H1 (cell line): ENCODE data around the gene COL4A1. TPM values are rescaled to one million over a fixed set of nuclear protein-coding genes. Genes with fewer than 3 reads are reported as not detected.

ENCODE experiments used
- CTCF ChIA-PET: fragments of 300-600 bp; sonication (Branson Sonifier 250); formaldehyde crosslinking; loops from one replicate; lab custom pipeline; 2021; ENCODE audit not compliant: partially characterized antibody; lab: Charles Lee
- POLR2A ChIA-PET: fragments of 300-600 bp; sonication (Branson Sonifier 250); formaldehyde crosslinking; loops from one replicate; lab custom pipeline; 2021; ENCODE audit warnings: inconsistent platforms; ENCODE audit not compliant: partially characterized antibody; lab: Charles Lee
- DNase-seq, 2 experiments: peaks; one replicate each; pipeline versions ENCODE4 v3.0.0 to v3.0.0-alpha.2; 2010 to 2022; ENCODE audit warnings: low spot score in 2 of 2, low read depth in 1 of 2, mixed read lengths in 1 of 2
- FAIRE-seq: peaks from 2 replicates; lab custom pipeline; 2011; peaks lifted over from hg19 to GRCh38; lab: Jason Lieb, UNC
- H2AFZ ChIP-seq: 2 replicates; pipeline ENCODE4 v1.8.1; 2012; ENCODE audit warnings: low read length, inconsistent platforms
- H2AK5ac ChIP-seq: 2 replicates; pipeline ENCODE4 v1.6.1; 2013; ENCODE audit warnings: low read depth, low read length
- H2BK120ac ChIP-seq: replicated peaks from 2 replicates; pipeline ENCODE3; 2013; ENCODE audit warnings: low read depth, low read length, inconsistent platforms
- H2BK12ac ChIP-seq: 2 replicates; pipeline ENCODE4 v1.6.1; 2013; ENCODE audit warnings: low read depth, low read length
- H2BK15ac ChIP-seq: 2 replicates; pipeline ENCODE4 v1.6.1; 2013; ENCODE audit warnings: low read length
- H2BK20ac ChIP-seq: 2 replicates; pipeline ENCODE4 v1.6.1; 2013; ENCODE audit warnings: low read length
- H2BK5ac ChIP-seq: 2 replicates; pipeline ENCODE4 v1.6.1; 2013; ENCODE audit warnings: low read depth, low read length
- H3K14ac ChIP-seq: 2 replicates; pipeline ENCODE4 v1.6.1; 2013; ENCODE audit warnings: inconsistent platforms; ENCODE audit not compliant: insufficient read length
- H3K18ac ChIP-seq: 2 replicates; pipeline ENCODE4 v1.6.1; 2013; ENCODE audit warnings: low read length; ENCODE audit errors: extremely low read depth
- H3K23ac ChIP-seq: 2 replicates; pipeline ENCODE4 v1.6.1; 2013; ENCODE audit warnings: inconsistent platforms; ENCODE audit not compliant: insufficient read length
- H3K23me2 ChIP-seq: 2 replicates; pipeline ENCODE4 v1.6.1; 2013; ENCODE audit warnings: low read depth, low read length
- H3K27ac ChIP-seq: 2 replicates; pipeline ENCODE4 v1.6.1; 2011; ENCODE audit warnings: low read depth, low read length, inconsistent platforms
- H3K27me3 ChIP-seq, 4 experiments: replicated peaks in 1 of 4; 1 replicate in 1 of 4; 2 replicates in 3 of 4; pipeline versions ENCODE4 v1.6.1 to v1.8.1; 2011 to 2013; ENCODE audit warnings: low read length in 3 of 4, mild to moderate bottlenecking in 3 of 4, inconsistent platforms in 2 of 4, mixed read lengths in 2 of 4, moderate library complexity in 1 of 4; ENCODE audit not compliant: control insufficient read depth in 3 of 4, insufficient read depth in 3 of 4; ENCODE audit errors: extremely low read depth in 1 of 4
- H3K36me3 ChIP-seq, 4 experiments: 2 replicates each; pipeline versions ENCODE4 v1.6.1 to v1.8.1; 2011 to 2013; ENCODE audit warnings: mild to moderate bottlenecking in 4 of 4, low read length in 3 of 4, moderate library complexity in 2 of 4, control low read depth in 1 of 4, inconsistent platforms in 1 of 4; ENCODE audit not compliant: insufficient read depth in 4 of 4, control insufficient read depth in 2 of 4
- H3K4ac ChIP-seq: replicated peaks from 2 replicates; pipeline ENCODE3; 2013; ENCODE audit warnings: low read length, low read depth, mixed read lengths, inconsistent platforms; ENCODE audit not compliant: insufficient read length
- H3K4me1 ChIP-seq, 4 experiments: replicated peaks in 1 of 4; 1 replicate in 1 of 4; 2 replicates in 3 of 4; pipeline versions ENCODE4 v1.6.1 to v1.8.1; 2011 to 2013; ENCODE audit warnings: low read length in 3 of 4, inconsistent platforms in 2 of 4, mixed read lengths in 1 of 4; ENCODE audit not compliant: insufficient read depth in 4 of 4, control insufficient read depth in 3 of 4
- H3K4me2 ChIP-seq, 2 experiments: 2 replicates each; pipeline versions ENCODE4 v1.6.1 to v1.8.1; 2011 to 2013; ENCODE audit warnings: low read depth in 2 of 2, low read length in 2 of 2, control low read depth in 1 of 2, inconsistent platforms in 1 of 2, mild to moderate bottlenecking in 1 of 2; ENCODE audit not compliant: insufficient read depth in 1 of 2
- H3K4me3 ChIP-seq, 4 experiments: fragments of 200-600, 300-600 bp in 1 of 4; sonication (generic), shearing (Covaris generic), sonication (Bioruptor Twin) in 1 of 4; 2 replicates each; pipeline versions ENCODE4 v1.5.1 to v1.8.1; 2011 to 2016; ENCODE audit warnings: low read length in 4 of 4, low read depth in 3 of 4, control low read depth in 2 of 4, inconsistent platforms in 2 of 4, mild to moderate bottlenecking in 2 of 4, mixed read lengths in 1 of 4, moderate library complexity in 1 of 4; ENCODE audit not compliant: insufficient read depth in 2 of 4; ENCODE audit errors: extremely low read depth in 1 of 4
- H3K56ac ChIP-seq: replicated peaks from 2 replicates; pipeline ENCODE3; 2013; ENCODE audit warnings: low read depth, mild to moderate bottlenecking, mixed read lengths, low read length, inconsistent platforms; ENCODE audit not compliant: insufficient read length
- H3K79me1 ChIP-seq: 2 replicates; pipeline ENCODE4 v1.6.1; 2013; ENCODE audit warnings: low read depth, low read length, control low read depth
- H3K79me2 ChIP-seq, 2 experiments: 2 replicates each; pipeline versions ENCODE4 v1.6.1 to v1.8.1; 2012 to 2013; ENCODE audit warnings: low read length in 2 of 2, mild to moderate bottlenecking in 2 of 2, inconsistent platforms in 1 of 2; ENCODE audit not compliant: insufficient read depth in 2 of 2, control insufficient read depth in 1 of 2
- H3K9ac ChIP-seq, 4 experiments: replicated peaks in 1 of 4; 1 replicate in 1 of 4; 2 replicates in 3 of 4; pipeline versions ENCODE4 v1.6.1 to v1.8.1; 2011 to 2013; ENCODE audit warnings: low read depth in 3 of 4, low read length in 3 of 4, control low read depth in 2 of 4, mild to moderate bottlenecking in 2 of 4, moderate library complexity in 2 of 4, inconsistent platforms in 1 of 4; ENCODE audit errors: extremely low read depth in 1 of 4
- H3K9me3 ChIP-seq, 2 experiments: 2 replicates each; pipeline versions ENCODE4 v1.6.1 to v1.8.1; 2012 to 2013; ENCODE audit warnings: mild to moderate bottlenecking in 2 of 2, moderate library complexity in 2 of 2, control low read depth in 1 of 2, inconsistent platforms in 1 of 2, low read depth in 1 of 2, low read length in 1 of 2, mixed read lengths in 1 of 2; ENCODE audit not compliant: insufficient read depth in 2 of 2
- H4K20me1 ChIP-seq, 2 experiments: replicated peaks in 1 of 2; 2 replicates each; pipeline versions ENCODE3 to v1.8.1; 2011 to 2013; ENCODE audit warnings: inconsistent platforms in 2 of 2, low read length in 2 of 2, mild to moderate bottlenecking in 1 of 2; ENCODE audit not compliant: insufficient read depth in 2 of 2, control insufficient read depth in 1 of 2
- H4K5ac ChIP-seq: 2 replicates; pipeline ENCODE4 v1.6.1; 2013; ENCODE audit warnings: low read length, low read depth, mixed read lengths, inconsistent platforms; ENCODE audit not compliant: insufficient read length
- H4K8ac ChIP-seq: 2 replicates; pipeline ENCODE4 v1.8.0; 2013; ENCODE audit warnings: mild to moderate bottlenecking, moderate library complexity, low read length, inconsistent platforms; ENCODE audit not compliant: insufficient read depth; ENCODE audit errors: extremely low read depth
- H4K91ac ChIP-seq: replicated peaks from 2 replicates; pipeline ENCODE3; 2013; ENCODE audit warnings: low read length, mixed read lengths, inconsistent platforms; ENCODE audit not compliant: insufficient read length
- BRCA1 ChIP-seq: IDR thresholded peaks from 2 replicates; pipeline ENCODE4 v1.6.1; 2012; ENCODE audit warnings: low read depth, low read length, improper control_type of control experiment
- CBX8 ChIP-seq: fragments of 300-800, 300-1000 bp; sonication (generic); IDR thresholded peaks from 2 replicates; pipeline ENCODE4 v1.7.1; 2016; ENCODE audit warnings: low read depth, low read length, borderline replicate concordance
- CTBP2 ChIP-seq: IDR thresholded peaks from 2 replicates; pipeline ENCODE4 v1.7.0; 2011; ENCODE audit warnings: borderline replicate concordance, mild to moderate bottlenecking, moderate library complexity, mixed read lengths, low read length; ENCODE audit not compliant: insufficient read depth, insufficient read length
- GABPA ChIP-seq: IDR thresholded peaks from 2 replicates; pipeline ENCODE4 v1.6.1; 2011; ENCODE audit warnings: mild to moderate bottlenecking, low read length, moderate library complexity, borderline replicate concordance; ENCODE audit not compliant: insufficient read depth
- HDAC2 ChIP-seq, 2 experiments: fragments of 300-600 bp in 1 of 2; sonication (generic) in 1 of 2; IDR thresholded peaks; 2 replicates each; pipeline ENCODE4 v1.6.1; 2011 to 2012; ENCODE audit warnings: low read depth in 2 of 2, low read length in 2 of 2, mild to moderate bottlenecking in 2 of 2, moderate library complexity in 2 of 2, borderline replicate concordance in 1 of 2, inconsistent platforms in 1 of 2
- KDM5A ChIP-seq: fragments of 200-600 bp; IDR thresholded peaks from 2 replicates; pipeline ENCODE4 v1.7.1; 2012; ENCODE audit warnings: mild to moderate bottlenecking, low read length, inconsistent platforms, mixed read lengths
- PHF8 ChIP-seq: fragments of 200-600 bp; sonication (generic); conservative IDR thresholded peaks from 2 replicates; pipeline ENCODE4 v1.7.1; 2012; ENCODE audit warnings: low read depth, mild to moderate bottlenecking, inconsistent platforms, low read length, moderate library complexity
- RXRA ChIP-seq: IDR thresholded peaks from 2 replicates; pipeline ENCODE4 v1.6.1; 2011; ENCODE audit warnings: low read depth, mild to moderate bottlenecking, low read length, moderate library complexity; ENCODE audit not compliant: insufficient read depth
- TCF12 ChIP-seq: IDR thresholded peaks from 2 replicates; pipeline ENCODE4 v1.6.1; 2011; ENCODE audit warnings: low read depth, mild to moderate bottlenecking, low read length
- TEAD4 ChIP-seq: IDR thresholded peaks from 2 replicates; pipeline ENCODE4 v1.6.1; 2012; ENCODE audit warnings: low read depth, low read length, inconsistent platforms, mixed read lengths
- WGBS, 2 experiments: shearing (Covaris generic) in 1 of 2; methylation state at CpG; one replicate each; pipeline versions ENCODE4 v1.1.6 to v1.1.7; 2013 to 2015; ENCODE audit warnings: low lambda C conversion rate in 2 of 2, mixed read lengths in 2 of 2, inconsistent platforms in 1 of 2, low coverage in 1 of 2, missing lambda C conversion rate in 1 of 2; ENCODE audit not compliant: insufficient replicate concordance in 2 of 2, insufficient coverage in 1 of 2, insufficient read length in 1 of 2; ENCODE audit errors: extremely low coverage in 1 of 2, missing lambda C conversion rate in 1 of 2; 5-methylcytosine and 5-hydroxymethylcytosine counted together
- polyA plus RNA-seq, 7 experiments: library from polyadenylated mRNA; depleted of rRNA in 3 of 7; stranded (reverse) in 5 of 7; unstranded in 2 of 7; fragments of >200 nt in 5 of 7; fragments of 200-250 nt in 2 of 7; gene quantifications; 1 replicate in 5 of 7; 2 replicates in 1 of 7; 4 replicates in 1 of 7; pipeline versions ENCODE4 v1.2.1 to v1.2.3, GENCODE V29; 2011 to 2013; ENCODE audit warnings: missing spikeins in 2 of 7, mixed read lengths in 2 of 7
- total RNA-seq: library from RNA; stranded (reverse); fragmentation: NEBNext Ultra II Directional; extraction: Animal tissue kit (Norgen Biotek cat#: 25700); gene quantifications from 2 replicates; pipeline ENCODE4 v1.2.1, GENCODE V29; 2021
- TF ChIP-seq, protein P1 (sequence below): IDR thresholded peaks from 2 replicates; pipeline ENCODE4 v1.6.1; 2012; ENCODE audit warnings: inconsistent platforms

The COL4A1 gene
- total and polyA plus RNA-seq, 2 of the 8 experiments (the other 6 are each of a cell fraction or from before 2014, with no cell fraction given) = 30.7 to 82.0 TPM

DNA sequence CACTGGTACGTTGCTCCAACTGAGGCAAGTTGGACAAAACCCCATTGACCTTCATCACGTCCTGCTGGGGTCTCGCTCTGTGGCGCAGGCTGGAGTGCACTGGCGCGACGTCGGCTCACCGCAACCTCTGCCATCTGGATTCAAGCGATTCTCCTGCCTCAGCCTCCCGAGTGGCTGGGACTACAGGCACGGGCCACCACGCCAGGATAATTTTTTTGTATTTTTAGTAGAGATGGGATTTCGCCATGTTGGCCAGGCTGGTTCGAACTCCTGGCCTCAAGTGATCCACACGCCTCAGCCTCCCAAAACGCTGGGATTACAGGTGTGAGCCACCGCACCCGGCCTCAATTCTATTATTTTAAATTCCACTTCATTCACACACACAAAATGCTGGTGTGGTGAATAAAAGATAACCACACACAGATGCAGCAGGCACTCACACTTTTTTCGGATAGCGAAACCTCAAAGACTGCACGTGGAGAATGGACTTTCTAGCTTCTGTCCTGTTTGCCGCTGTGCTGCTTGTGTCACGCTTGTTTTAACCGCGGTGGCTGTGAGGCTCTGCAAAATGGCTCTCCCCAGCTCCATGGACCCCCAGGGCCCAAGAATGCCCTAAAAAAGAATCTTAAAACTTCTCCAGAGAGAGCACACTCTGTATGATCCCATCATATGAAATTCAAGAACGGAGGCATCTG, 58.4 kb downstream of the COL4A1 start:
- Histone ChIP-seq H4K5ac (no peak overlapping the region), H4K8ac (peak overlapping the region; percentile 41; the same call in 1 of the 2 replicates), H2AFZ (no peak overlapping the region), H2AK5ac (no peak overlapping the region), H3K79me2 (no peaks in the 10 kb centered on the region), H2BK20ac (no peak overlapping the region), H3K4me2 (no peak overlapping the region), H2BK120ac (no peak overlapping the region), H3K9ac (no peak overlapping the region), H2BK15ac (no peak overlapping the region), H3K4me3 (no peak overlapping the region), H3K27ac (no peak overlapping the region), H4K91ac (no peak overlapping the region), H3K36me3 (no peaks in the 10 kb centered on the region), H3K4ac (no peak overlapping the region), H2BK12ac (no peak overlapping the region; the same call in 1 of the 2 replicates), H3K9me3 (no peaks in the 10 kb centered on the region), H4K20me1 (peaks cover 1 to 2% of the 10 kb centered on the region in 2 experiments), H3K56ac (no peak overlapping the region), H2BK5ac (0 out of 2 replicates have a peak overlapping the region, but pooled peaks have one; percentile 45), H3K18ac (no peak overlapping the region), H3K23ac (no peak overlapping the region), H3K4me1 (peaks cover 0 to 9% (median 2%) of the 10 kb centered on the region in 4 experiments; a peak in 5 of 7 replicates), H3K14ac (no peak overlapping the region), H3K23me2 (no peaks in the 10 kb centered on the region), H3K27me3 (no peaks in the 10 kb centered on the region), H3K79me1 (no peaks in the 10 kb centered on the region)
- ChIA-PET CTCF (interaction anchor here (0.8 to 7.7 kb wide), 12 partner anchors 10 to 206 kb away, joined by 3 to 30 read pairs (median 6); no protein-coding TSS in a partner anchor), POLR2A (interaction anchor here (2.4 kb wide), 1 partner anchor 11 kb away, joined by 5 read pairs; no protein-coding TSS in a partner anchor)
- WGBS, 2 experiments = 93% methylated on average over 27 of the region's 27 CpGs; no CpG with 5 or more reads in 1 of the 2 experiments
- DNase-seq (no peak), FAIRE-seq (no peak)
- TF ChIP-seq HDAC2 (IDR thresholded peaks at IDR 0.05; ENCODE audit: borderline replicate concordance in 1 of 2, low read depth in 2 of 2, low read length in 2 of 2) (no peak), TCF12 (no peak), GABPA (no peak), TEAD4 (no peak), BRCA1 (no peak), CBX8 (no peak), CTBP2 (no peak), KDM5A (no peak), PHF8 (no peak), RXRA (no peak)
- TF ChIP-seq, protein P1, sequence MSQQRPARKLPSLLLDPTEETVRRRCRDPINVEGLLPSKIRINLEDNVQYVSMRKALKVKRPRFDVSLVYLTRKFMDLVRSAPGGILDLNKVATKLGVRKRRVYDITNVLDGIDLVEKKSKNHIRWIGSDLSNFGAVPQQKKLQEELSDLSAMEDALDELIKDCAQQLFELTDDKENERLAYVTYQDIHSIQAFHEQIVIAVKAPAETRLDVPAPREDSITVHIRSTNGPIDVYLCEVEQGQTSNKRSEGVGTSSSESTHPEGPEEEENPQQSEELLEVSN = no peak
